Vagina (tissue), 2 donors: ENCODE measurements around the gene EFHD1. TPM values are rescaled to one million over a fixed set of nuclear protein-coding genes. Genes with fewer than 3 reads are reported as not detected.

Experiments used
- DNase-seq, 2 donors: peaks; one replicate each; pipeline ENCODE4 v3.0.0-alpha.2; 2017; ENCODE audit errors: extremely low spot score in 2 of 2
- H3K27ac ChIP-seq: fragments of 200-600 bp; sonication (generic); one replicate; pipeline ENCODE4 v1.5.1; 2019
- H3K27me3 ChIP-seq: fragments of 200-600 bp; sonication (generic); one replicate; pipeline ENCODE4 v1.5.1; 2019
- H3K36me3 ChIP-seq, 2 donors: fragments of 200-600 bp; sonication (generic); one replicate each; pipeline ENCODE4 v1.5.1; 2017 to 2019
- H3K4me1 ChIP-seq: fragments of 200-600 bp; sonication (generic); one replicate; pipeline ENCODE4 v1.5.1; 2019
- H3K4me3 ChIP-seq, 2 donors: fragments of 200-600 bp; sonication (generic); 1 replicate in 1 of 2; 2 replicates in 1 of 2; pipeline ENCODE4 v1.5.1; 2016 to 2019
- H3K9me3 ChIP-seq: fragments of 200-600 bp; sonication (generic); one replicate; pipeline ENCODE4 v1.5.1; 2019
- CTCF ChIP-seq, 3 experiments: fragments of 450-650 bp in 2 of 3; fragments of 200-600 bp in 1 of 3; sonication (generic) in 1 of 3; IDR thresholded peaks; one replicate each; pipeline ENCODE4 v1.5.1; 2017 to 2019; ENCODE audit warnings: antibody characterized with exemption in 3 of 3, mild to moderate bottlenecking in 2 of 3, moderate library complexity in 2 of 3
- POLR2A ChIP-seq, 2 donors: fragments of 450-650 bp; IDR thresholded peaks; one replicate each; pipeline ENCODE4 v1.6.1; 2017; ENCODE audit warnings: antibody characterized with exemption in 2 of 2, mild to moderate bottlenecking in 2 of 2, moderate library complexity in 2 of 2
- POLR2AphosphoS5 ChIP-seq, 2 donors: sonication (generic); formaldehyde crosslinking; IDR thresholded peaks; one replicate each; pipeline ENCODE4 v1.9.0; 2017; ENCODE audit warnings: antibody characterized with exemption in 2 of 2, mild to moderate bottlenecking in 2 of 2, low read depth in 1 of 2; ENCODE audit not compliant: insufficient read depth in 1 of 2
- intact Hi-C: fragments of 100-400 bp; cut with DNase I; formaldehyde crosslinking; loops from one replicate; pipeline ENCODE4 v1.15.1; 2023
- total RNA-seq: library from RNA; depleted of rRNA; stranded (reverse); fragments of >200 nt; gene quantifications from one replicate; pipeline ENCODE4 v1.2.3, GENCODE V29; 2016

Gene EFHD1
- total RNA-seq, 1 donor from 2014 or later, result 22.6 TPM

GRCh38 chr2:232607011-232607410, 26.4 kb upstream of the EFHD1 start:
- no peaks in the 10 kb centered on the region for H3K9me3 ChIP-seq
- H3K36me3 ChIP-seq, result no peaks in the 10 kb centered on the region
- no peaks in the 10 kb centered on the region for H3K4me1 ChIP-seq
- TF ChIP-seq POLR2A (IDR thresholded peaks at IDR 0.05) (no peak), CTCF (IDR thresholded peaks at IDR 0.05) (no peak), POLR2AphosphoS5 (IDR thresholded peaks at IDR 0.05; ENCODE audit: insufficient read depth in 1 of 2, low read depth in 1 of 2) (no peak)
- H3K27ac ChIP-seq, result no peak overlapping the region
- intact Hi-C loops, result loop anchor here (5.0 kb wide), 1 partner anchor 645 kb away; the partner anchor contains the start of gene ATG16L1
- H3K27me3 ChIP-seq, result no peaks in the 10 kb centered on the region
- no peak overlapping the region for H3K4me3 ChIP-seq
- no peak for DNase-seq

- no peaks in the 10 kb centered on the region for H3K9me3 ChIP-seq
- no peaks in the 10 kb centered on the region for H3K36me3 ChIP-seq
- no peak for DNase-seq
- H3K27ac ChIP-seq, result no peak overlapping the region
- H3K4me3 ChIP-seq, result no peak overlapping the region
- intact Hi-C loops, result loop anchor here (5.0 kb wide), 1 partner anchor 643 kb away; the partner anchor contains the start of gene ATG16L1
- no peaks in the 10 kb centered on the region for H3K27me3 ChIP-seq
- H3K4me1 ChIP-seq, result no peaks in the 10 kb centered on the region
- TF ChIP-seq POLR2AphosphoS5 (IDR thresholded peaks at IDR 0.05; ENCODE audit: insufficient read depth in 1 of 2, low read depth in 1 of 2) (no peak), POLR2A (IDR thresholded peaks at IDR 0.05) (no peak), CTCF (IDR thresholded peaks at IDR 0.05) (no peak)
These were observed 23.8 kb upstream of the EFHD1 start for GRCh38 chr2:232609607-232610006.

GRCh38 chr2:232610081-232610480, 23.3 kb upstream of the EFHD1 start:
- TF ChIP-seq POLR2AphosphoS5 (IDR thresholded peaks at IDR 0.05; ENCODE audit: insufficient read depth in 1 of 2, low read depth in 1 of 2), result no peak
- Histone ChIP-seq H3K9me3 (no peaks in the 10 kb centered on the region), H3K4me3 (no peak overlapping the region), H3K27me3 (no peaks in the 10 kb centered on the region), H3K4me1 (no peaks in the 10 kb centered on the region), H3K36me3 (no peaks in the 10 kb centered on the region), H3K27ac (no peak overlapping the region)
- intact Hi-C loops, result no loop called here
- no peak for DNase-seq

- no peaks in the 10 kb centered on the region for H3K27me3 ChIP-seq
- H3K27ac ChIP-seq, result no peak overlapping the region
- H3K4me1 ChIP-seq, result no peaks in the 10 kb centered on the region
- no peak for TF ChIP-seq POLR2AphosphoS5 (IDR thresholded peaks at IDR 0.05; ENCODE audit: insufficient read depth in 1 of 2, low read depth in 1 of 2)
- no peak for TF ChIP-seq CTCF (IDR thresholded peaks at IDR 0.05)
- TF ChIP-seq POLR2A (IDR thresholded peaks at IDR 0.05), result no peak
- H3K36me3 ChIP-seq, result no peaks in the 10 kb centered on the region
- intact Hi-C loops, result no loop called here
- H3K4me3 ChIP-seq, result no peak overlapping the region
- DNase-seq, result no peak
- H3K9me3 ChIP-seq, result no peaks in the 10 kb centered on the region
These were observed 22.3 kb upstream of the EFHD1 start for GRCh38 chr2:232611061-232611460.

- no peaks in the 10 kb centered on the region for H3K4me1 ChIP-seq
- no peaks in the 10 kb centered on the region for H3K9me3 ChIP-seq
- intact Hi-C loops, result no loop called here
- no peak for DNase-seq
- no peaks in the 10 kb centered on the region for H3K27me3 ChIP-seq
- H3K4me3 ChIP-seq, result no peak overlapping the region
- no peaks in the 10 kb centered on the region for H3K36me3 ChIP-seq
- no peak overlapping the region for H3K27ac ChIP-seq
- TF ChIP-seq POLR2AphosphoS5 (IDR thresholded peaks at IDR 0.05; ENCODE audit: insufficient read depth in 1 of 2, low read depth in 1 of 2), result no peak
- peak; percentile 67 to 77 (median 75) for TF ChIP-seq CTCF (IDR thresholded peaks at IDR 0.05)
These were observed 21.7 kb upstream of the EFHD1 start for GRCh38 chr2:232611559-232612218.
